ENCODE measurements around the gene KRT7.
"Not testable (repeated sequence)": the region's sequence is repeated elsewhere in the genome, so short reads cannot be mapped to it uniquely, and the experiment has no call there.

Gene KRT7

DNA sequence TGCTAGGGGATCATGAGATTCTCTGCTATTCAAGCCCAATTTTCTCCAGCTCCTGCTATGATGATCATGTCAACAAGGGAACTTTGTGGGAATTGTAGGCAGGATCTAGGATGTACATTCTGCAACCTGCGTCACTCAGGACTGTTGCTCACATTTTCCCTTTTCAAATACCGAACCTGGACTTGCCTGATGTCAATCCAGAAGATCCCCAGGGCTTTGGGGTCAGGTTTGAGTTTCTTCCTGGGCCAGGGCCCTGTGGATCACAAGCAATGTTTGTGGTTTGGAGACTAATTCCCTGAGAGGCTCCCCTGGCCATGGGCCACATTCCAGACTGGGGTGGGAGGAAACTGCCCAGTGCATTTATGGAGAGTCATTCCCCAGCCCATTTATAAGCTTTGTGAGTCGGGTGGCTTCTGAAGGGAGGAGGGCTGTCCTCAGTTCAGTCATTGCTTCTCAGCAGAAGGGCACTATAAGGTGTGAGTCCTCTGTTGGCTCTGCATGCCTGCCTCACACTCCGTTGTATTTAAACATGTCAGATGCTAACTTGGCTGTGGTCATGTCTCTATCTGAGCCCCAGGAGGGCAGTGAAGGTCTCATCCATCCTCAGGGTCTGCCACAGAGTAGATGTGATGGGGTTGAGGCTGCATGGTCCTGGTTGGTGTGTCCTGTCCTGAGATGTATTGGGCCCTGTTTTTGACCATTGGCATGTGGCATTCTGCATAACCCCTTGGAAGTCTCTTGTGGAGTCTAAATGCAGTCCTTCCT, 47.9 kb downstream of the KRT7 start:
- no peak for DNase-seq

DNA sequence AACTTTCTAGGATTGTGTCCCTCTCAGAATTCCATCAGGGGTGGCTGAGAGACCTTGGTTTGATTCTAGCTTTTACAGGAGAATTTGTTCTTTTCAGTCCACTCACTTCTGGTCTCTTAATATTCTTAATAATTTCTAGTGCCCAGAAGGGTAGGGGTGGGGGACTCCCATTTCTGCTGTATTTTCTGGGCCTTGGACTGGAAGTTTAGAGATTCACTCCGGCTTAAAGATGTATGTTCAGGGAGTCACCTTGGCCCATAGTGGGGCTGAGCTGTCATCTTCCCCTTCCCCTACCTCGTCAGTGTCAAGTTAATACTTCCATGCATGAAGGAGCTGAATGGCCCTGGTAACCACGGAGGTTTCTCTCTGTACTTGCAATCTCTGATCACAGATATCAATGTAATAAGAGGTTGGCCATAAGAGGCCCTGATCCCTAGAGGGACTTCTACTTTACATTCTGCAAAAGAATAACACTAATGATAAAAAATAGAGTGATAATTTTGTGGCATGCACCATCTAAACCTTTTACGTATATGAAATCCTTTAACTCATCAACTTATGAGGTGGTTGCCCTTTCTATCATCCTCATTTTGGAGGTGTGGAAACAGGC, 51.6 kb downstream of the KRT7 start:
- DNase-seq, result no peak

DNA sequence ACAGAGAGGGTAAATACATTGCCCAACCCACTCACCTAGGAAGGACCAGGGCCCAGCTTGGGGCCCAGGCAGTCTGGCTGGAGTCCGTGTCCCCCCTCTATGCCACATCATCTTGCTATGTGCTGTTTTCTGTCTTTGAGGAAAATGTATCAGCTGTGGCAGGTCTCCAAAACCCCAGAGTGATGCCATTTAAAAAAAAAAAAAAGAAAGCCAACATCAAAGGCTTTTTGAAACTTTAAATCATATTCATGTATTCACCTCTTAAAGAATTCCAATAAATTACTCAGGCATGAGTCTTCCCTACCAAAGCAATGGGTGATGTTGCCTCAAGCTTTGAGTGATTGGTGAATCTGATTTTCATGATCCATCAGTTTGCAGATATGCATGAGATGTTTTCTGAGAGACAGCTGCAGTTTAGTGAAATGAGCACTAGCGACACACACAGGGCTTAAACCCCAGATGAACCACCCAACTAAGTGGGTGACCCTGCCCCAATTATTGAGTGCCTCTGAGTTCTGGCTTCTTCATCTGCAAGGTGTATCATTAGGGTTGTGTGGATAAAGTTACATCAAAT, 52.2 kb downstream of the KRT7 start:
- no peak for DNase-seq

DNA sequence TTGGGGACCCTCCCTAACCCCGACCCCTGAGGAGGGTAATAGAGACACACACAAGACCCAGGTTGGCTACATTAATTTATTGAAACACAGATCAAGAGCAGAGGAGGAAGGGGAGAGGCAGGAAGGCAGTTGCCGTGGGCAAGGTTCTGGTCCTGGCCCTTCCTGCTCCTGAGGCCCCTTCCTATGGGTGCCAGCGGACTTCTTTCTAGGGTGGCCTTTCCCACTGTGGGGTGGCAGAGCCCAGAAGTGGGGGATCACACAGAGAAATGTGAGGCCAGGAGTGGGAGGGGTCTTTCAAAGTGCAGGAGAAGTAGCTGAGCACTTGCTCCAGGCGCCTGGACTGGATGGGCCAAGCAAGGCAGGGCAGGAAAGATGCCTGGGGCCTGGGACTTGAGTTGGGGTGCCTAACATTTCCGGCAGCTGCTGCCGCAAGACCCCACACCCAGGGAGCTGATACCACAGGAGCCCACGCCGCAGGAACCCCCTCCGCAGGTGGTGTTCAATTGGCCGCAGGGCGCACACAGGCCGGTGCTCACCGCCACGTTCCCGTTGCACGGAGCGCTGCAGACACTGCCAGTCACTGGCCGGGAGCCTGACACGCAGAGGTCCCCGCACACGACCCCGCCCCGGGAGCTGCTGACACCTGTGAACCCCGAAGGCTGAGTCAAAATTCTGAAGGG, 52.9 kb downstream of the KRT7 start:
- no peak for DNase-seq

DNA sequence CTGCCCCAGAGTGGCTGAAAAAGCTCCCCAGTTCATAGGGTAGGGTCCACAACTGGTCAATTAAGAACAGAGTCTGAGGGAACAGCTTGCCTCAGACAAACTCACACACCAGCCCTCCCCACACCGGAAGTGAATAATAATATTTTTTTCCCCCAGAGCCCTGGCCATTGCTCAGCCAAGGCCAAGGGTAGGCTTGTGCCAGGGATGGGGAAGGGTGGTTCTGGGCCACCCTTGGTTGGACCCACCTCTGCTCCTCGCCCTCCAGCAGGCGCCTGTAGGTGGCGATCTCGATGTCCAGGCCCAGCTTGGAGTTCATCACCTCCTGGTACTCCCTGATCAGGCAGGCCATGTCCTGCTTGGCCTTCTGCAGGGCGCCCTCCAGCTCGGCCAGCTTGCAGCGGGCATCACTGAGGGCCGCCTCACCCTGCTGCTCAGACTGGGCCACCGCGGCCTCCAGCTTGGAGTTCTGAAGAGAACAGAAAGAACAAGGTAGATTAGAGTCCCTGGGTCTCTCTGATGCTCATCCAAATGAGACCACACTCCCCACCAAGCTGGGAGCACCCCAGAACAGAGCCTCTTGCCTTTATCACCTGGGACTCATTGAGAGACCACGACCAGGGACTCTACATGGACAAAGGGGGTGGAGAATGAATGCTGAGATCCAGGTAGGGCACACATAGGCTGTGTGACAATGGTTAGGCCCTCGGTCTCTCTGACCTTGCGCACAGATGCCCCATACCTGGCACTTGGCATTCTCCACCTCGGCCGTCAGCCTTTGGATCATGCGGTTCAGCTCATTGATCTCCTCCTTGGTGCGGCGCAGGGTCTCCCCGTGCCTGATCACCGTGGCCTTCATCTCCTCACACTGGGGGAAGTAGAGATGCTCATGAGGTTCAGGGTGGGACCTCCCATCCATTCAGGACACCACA, 54.1 kb downstream of the KRT7 start:
- not testable (repeated sequence) for DNase-seq

DNA sequence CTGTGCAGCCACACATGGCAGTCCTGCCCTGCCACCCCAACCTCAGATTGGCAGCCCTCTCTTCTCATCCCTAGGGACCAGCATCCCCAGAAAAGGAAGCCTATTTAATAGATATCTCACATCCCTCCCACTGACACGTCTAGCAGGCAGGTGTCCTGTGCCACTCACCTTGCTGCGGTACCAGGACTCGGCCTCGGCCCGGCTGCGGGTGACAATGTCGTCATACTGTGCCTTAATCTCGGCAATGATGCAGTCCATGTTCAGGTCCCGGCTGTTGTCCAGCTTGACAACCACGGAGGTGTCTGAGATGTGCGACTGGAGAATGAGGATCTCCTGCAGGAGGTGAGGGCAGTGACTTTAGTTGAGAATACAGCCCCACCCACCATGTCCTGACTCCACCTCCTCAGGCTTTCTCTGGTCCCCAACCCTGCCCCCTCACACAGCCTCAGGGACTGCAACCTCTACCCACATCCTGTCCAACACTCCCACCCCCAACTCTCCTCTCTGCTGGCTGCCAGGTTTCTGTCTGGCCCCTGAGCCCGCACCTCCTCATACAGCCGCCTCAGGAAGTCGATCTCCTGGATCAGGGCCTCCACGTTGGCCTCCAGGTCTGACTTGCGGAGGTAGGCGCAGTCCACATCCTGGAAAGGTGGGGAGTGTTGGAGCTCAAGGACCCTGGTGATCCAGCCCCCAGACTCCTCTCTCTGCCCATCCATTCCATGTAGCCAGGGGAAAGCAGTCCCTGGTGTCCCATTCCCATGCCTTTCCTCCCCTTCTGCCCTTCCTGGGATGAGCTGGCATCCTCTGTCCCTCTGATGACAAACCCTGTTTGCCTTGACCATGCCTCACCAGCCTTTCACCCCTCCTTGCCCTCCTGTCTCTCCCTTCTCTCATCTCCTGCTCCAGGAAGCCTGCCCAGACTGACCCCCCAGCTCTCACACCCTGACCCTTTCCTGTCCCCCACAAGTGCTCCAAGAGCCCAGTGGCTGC, 55.1 kb downstream of the KRT7 start:
- DNase-seq, result not testable (repeated sequence)

DNA sequence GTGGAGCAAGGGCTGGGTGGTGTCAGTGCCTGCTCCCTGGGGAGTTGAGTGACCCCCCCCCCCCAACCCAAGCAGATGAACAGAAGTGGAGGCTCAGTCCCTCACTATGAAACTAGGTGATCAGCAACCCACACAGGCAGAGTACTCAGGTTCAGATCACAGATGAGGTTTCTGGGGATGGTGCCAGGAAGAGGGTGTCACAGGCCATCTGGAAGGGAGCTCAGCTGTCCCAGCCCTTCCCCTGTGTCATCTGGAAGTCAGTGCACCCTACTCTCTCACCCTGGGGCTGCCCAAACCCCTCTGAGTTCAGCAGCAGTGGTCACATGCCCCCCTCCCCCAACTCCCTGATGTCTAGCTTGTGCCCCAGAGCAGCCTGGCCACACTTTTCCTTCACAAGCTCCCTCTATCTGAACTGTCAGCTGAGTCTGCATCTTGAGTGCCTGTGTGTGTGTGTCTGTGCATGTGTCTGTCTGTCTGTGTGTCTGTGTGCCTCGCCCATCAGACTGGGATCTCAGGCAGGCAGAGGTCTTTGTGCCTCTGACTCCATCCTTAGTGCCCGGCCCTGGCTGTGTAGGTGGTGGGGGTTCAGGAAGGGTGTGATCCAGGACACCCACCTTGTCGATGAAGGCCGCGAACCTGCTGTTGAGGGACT, 57.6 kb downstream of the KRT7 start:
- DNase-seq, result not testable (repeated sequence)

DNA sequence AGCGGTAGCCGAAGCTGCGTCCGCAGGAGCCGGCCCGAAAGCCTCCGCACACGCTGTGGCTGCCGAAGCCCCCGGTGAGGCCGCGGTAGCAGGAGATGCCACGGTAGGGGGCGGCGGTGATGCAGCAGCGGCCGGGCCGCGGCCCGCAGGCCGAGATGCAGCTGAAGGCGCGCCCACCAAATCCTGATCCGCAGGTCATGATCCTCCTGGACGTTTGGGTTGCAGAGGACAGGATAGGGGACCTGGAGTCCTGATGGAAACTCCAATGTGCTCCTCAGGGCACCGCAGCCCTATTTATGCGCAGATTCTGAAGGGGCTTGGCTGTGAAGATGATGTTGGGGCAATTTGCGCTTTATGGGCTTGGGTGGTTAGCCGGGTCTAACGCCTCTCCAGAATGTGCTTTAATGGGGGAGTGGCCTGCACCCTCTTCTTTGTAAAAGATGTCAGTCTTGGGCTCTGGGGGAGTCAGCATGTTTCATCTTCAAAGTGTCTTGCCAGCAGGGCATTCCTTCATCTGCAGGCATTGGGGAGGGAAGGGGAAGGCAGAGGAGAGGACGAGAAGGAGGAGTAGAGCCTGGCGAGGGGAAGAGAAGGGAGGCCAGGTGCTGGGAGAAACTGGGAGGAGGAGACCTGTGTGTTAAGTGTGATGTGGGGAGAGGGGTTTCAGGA, 58.4 kb downstream of the KRT7 start, which contains the start of gene KRT81:
KRT81 (minus strand) TSS at position 268 of the 669 bp plus-strand sequence; CDS start at position 199, 69 bp downstream.
- DNase-seq, result no peak

DNA sequence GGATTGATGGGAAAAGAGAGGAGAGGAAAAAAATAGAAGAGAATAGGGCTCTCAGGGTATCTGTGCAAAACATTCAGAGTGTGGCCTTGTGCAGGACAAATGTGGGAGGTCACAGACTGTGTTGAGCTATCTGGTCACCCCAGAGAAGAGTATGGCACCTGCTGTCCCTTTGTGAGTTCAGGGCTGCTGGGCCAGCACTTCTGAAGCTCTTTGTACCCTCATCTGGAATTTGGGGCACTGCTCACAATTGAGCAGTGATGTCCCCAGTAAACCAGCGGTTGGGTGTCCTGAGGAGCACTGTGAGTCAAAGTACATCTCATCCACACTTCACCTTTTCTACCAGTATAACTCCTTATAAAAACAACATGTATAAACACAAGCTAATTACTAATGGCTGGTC, 60.9 kb downstream of the KRT7 start:
- no peak for DNase-seq

DNA sequence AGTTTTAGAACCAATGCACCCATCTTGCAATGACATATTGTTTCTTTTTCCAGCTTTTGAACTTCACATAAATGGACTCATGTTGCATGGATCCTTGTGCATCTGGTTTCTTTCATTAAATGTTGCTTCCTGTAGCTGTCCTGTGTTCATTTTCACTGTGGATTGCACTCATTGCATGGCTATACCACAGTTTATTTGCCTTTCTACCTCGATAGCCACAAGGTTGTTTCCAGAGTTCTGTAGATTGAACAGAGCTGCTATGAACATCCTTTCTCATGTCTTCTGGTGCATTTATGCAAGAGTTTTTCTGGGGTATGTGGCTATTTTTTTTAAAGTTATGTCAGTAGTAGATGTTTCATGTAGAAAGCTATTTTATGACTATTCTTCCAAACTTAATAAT, 61.8 kb downstream of the KRT7 start:
- no peak for DNase-seq

DNA sequence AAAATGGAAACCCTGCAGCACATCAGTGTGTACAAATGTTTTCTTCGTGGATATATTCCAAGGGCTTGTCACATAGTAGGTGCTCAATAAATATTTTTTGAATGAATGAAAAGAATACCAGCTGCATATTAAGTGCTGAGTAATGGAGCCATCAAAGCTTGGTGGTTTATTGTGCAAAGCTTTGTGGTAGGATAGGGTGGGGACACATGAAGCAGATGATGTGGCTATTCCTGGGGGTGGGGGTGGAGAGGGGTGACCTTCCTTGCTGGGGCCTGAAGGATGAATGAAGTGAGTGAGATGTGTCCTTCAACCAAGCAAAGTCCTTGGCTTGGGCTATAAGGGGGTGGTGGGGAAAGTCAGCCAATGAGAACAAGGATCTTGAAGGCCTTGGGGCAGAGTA, 62.6 kb downstream of the KRT7 start:
- DNase-seq, result no peak

DNA sequence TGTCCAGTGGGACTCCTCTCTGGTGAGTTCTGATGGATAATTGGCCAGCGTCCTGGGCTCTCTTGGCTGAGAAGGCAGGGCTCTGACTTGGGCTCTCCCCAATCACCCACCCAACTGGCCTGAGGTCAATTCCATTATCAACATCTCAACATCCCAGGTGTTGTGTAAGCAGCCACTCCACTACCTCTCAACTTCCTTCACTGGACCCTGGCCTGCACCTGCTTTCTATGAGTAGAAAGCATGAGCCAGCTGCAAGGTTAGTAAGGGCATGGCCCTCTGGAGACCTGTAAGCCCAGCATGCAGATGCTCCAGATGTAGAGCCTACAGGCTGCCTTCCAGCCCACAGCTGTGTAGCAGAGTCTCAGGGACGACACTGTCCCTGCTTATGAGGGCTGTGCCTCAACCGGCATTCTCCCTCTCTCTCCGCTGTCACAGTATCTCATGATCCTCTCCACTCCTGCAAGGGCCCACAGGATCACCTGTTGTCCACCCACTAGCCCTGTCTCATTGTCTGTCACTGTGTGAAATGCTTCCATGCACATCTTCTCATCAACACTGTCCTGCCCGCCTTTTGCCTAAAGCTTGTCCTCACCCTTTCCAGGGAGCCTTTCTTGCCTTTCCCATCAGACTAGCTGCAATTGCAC, 63.7 kb downstream of the KRT7 start:
- no peak for DNase-seq
